ENCODE measurements around the gene PDZD8.

The PDZD8 gene

DNA sequence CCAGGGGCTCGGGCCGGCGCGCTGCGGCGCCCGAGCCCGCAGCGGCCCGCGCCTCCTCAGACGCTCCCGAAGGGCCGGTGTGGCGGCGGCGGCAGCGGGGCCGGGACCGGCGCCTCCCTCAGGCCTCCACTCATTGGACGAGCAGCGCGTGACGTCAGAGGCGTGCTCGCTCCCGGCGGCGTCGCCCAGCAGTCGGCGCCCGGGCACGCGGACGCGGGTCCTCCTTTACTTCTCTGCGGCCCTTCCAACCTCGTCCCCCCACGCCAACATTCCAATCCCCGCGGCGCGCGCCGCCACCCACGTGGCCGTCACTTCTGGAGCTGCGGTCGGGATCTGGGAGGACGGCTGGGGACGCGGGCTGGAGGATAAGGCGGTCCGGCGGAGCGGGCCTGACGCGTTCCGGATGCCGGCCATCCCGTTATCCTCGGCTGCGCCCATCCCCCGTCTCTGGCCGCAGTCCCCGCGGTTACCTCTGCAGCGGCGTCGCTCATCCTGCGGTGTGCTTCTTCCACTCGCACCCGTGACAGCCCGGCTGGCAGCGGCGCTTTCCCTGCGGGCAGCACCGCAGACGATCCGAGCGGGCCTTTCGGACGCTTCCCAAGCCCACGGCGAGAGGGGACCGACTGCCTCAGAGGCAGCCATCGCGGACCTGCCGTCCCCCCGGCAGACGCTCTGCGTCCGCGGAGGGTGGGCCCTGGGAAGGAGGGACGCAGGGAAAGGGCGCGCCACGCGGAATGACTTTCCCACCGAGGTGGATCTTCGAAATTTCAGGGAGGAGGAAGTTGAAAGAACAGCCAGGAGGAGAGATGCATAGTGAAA, at the start of gene PDZD8:
PDZD8 (minus strand) TSS at position 81 of the 819 bp plus-strand sequence. CDS start 213 bp downstream, outside the sequence.
- peak; percentile 89 for DNase-seq (ENCODE audit: low spot score)

GRCh38 chr10:117424171-117424570, 48.9 kb upstream of the PDZD8 start:
- no peak for DNase-seq (ENCODE audit: low spot score)

DNA sequence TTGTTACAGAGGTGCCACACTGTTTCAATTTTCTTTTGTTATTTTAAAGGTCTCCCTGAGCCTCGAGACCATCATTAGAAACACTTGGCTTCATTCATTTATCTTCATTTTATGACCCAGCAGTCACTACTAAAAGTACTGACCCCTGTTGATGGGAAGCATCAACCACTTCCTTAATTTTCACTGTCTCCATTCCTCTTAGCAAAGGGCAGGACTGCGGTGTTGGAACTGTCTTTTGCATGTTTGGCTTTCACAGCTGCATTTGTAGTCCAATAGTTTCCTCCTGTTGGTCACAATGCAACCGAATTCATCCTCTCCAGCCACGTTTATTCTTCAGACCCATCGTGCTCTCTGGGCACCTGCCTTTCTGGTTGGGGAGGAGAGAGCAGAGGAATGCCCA, 46.7 kb upstream of the PDZD8 start:
- DNase-seq (ENCODE audit: low spot score): no peak

DNA sequence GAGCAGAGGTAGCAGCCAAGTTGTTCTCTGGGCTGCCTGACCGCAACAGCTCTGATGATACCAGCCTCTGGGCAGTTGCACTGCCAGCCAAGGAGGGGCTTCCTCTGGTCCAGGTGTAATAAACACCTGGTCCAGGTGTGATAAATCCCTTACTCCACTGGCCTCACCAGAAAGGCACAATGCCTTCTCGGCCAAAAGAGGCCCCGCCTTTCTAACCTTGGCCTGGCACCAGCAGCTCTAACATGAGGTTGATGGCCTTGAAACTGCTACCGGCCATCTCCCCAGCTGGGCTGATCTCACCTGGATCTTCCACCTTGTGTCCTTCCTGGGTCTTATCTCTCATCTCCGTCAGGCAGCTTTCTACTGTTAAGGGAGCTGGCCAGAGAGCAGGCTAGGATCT, 45.5 kb upstream of the PDZD8 start:
- DNase-seq (ENCODE audit: low spot score): no peak

DNA sequence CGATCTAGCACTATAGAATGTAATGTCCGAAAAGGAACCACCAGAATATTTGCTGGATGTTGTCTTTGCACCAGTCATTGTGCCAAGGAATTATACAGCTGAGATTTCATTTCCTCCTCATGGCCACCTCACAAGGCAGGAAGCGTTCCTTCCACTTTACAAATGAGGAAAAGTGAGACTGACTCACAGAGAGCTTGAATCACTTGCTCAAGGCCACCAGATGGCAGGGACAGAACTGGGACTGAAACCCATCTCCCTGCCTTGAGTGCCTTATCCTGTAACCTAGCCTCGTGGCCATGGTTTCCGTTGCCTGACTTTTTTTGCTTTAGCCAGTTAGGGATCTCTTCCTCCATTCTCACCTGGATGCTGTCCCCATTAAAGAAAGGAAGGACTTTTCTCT, 44.7 kb upstream of the PDZD8 start:
- no peak for DNase-seq (ENCODE audit: low spot score)

- no peak for DNase-seq (ENCODE audit: low spot score)
These were observed 43.9 kb upstream of the PDZD8 start for GRCh38 chr10:117419159-117419558.

DNA sequence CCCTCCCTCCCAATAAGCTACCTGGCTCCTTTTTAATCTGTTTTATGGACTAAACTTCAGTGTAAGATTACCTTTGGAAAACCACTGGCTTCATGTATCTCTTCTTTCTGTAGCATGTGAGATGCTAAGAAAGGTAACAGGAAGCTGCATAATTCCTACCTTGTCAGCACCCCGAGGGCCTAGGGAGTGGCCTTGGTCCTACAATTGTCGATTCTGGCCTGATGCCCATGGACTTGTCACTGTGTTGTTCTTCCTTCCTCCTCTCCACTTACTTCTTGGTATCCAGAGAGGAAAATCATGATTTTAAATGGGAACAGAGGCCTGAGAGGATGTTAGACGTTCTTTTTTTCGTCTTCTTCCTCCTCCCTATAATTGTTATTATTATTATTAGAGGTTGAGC, 42.9 kb upstream of the PDZD8 start:
- DNase-seq (ENCODE audit: low spot score): no peak

DNA sequence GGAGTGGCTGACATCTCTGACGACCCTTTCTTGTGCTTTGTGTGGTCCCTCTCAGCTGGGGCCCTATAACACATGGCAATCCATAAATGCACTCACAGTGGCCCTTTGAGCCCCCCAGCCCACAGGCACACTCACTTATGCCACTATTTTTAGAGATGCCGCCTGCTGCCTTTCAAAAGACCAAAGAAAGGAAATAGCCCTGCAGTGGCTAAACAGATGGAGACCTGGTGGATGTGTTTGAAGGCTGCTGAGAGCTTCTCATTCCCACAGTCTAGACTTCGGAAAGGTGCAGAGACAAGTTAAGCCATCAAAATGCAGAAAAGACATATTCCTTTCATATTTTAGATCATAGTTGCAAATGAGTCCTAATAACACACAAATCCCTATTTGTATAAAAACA, 42.0 kb upstream of the PDZD8 start:
- no peak for DNase-seq (ENCODE audit: low spot score)

GRCh38 chr10:117413928-117414618, 38.8 kb upstream of the PDZD8 start:
- DNase-seq (ENCODE audit: low spot score): no peak

DNA sequence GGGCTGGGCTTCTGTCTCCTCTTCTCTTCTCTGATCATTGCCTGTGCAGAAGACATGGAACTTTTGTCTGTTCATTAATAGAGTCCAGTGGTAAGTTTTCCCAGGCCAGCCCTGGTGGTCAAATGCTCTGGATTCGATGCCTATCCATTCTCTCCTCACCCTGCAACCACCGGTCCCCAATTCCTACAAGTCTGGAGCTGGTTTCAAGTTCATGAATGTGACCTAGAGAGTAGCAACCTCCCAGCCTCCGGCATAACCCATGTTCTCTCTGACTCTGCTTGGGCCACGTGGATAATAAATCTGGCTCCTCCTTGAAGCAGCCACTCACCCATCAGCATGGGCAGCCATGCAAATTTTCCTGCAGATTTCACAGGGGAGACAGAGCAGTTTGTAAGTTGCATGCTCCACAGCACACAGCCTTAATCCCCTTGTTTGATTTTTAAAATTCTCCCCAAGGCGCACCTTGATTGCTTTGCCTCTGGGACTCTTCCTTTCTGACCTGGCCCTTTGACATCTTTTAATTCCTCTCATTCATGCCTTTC, 37.3 kb upstream of the PDZD8 start:
- no peak for DNase-seq (ENCODE audit: low spot score)

DNA sequence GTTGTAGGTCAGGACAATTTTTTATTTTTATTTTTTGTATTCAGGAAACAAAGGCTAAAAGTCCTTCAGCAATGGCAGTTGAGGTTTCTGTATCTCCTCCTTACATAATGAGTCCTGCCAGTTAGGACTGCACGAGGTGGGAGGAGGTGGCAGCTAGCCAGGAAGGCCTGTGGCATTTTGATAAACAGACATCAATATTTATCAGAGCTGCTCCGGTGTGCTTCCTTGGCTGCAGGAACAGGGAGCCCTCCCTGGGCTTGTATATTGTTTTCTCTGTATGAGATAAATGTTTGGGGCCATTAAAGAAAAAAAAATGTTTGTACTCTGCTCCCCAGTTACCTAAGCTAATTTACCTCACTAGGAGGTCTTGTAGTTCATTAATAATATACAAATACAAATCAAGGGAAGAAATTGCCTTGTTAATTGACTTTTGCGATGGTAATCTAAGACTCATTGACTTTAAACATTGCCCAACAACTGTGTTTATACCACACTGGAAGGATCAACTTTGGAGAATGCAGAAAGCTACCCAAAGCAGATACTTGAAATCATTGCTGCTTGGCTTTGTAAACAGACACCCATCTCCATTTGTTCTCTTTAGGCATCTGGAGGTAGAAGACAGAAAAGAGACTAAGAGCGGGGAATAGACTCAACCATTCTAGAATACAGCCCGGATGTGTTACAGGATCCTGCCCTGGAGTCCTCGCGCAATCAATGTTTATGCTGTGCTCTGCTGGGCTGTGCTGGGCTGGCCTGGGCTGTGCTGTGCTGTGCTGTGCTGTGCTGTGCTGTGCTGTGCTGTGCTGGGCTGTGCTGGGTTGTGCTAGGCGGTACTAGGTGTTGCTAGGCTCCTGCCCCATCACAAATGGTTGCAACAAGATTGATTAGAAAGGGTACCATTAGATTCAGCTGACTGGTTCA, 36.5 kb upstream of the PDZD8 start:
- DNase-seq (ENCODE audit: low spot score): no peak

- DNase-seq (ENCODE audit: low spot score): no peak
These were observed 35.3 kb upstream of the PDZD8 start for GRCh38 chr10:117410557-117410956.

- DNase-seq (ENCODE audit: low spot score): no peak
These were observed 34.5 kb upstream of the PDZD8 start for GRCh38 chr10:117409549-117410305.

- DNase-seq (ENCODE audit: low spot score): no peak
These were observed 33.5 kb upstream of the PDZD8 start for GRCh38 chr10:117408436-117409384.

DNA sequence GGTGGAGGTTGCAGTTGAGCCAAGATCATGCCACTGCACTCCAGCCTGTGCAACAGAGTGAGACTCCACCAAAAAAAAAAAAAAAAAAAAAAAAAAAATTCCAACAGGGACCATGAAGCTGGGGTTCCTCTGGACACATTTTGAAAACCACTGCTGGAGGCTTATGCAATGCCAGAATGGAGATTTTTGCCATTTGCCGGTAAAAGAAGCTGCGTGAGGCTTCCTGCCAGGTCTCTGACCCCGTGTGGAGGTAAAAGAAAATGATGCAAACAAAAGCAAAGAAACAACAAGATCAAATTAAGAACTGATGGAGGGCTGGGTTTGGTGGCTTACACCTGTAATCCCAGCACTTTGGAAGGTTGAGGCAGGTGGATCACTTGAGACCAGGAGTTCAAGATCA, 30.5 kb upstream of the PDZD8 start:
- DNase-seq (ENCODE audit: low spot score): no peak

DNA sequence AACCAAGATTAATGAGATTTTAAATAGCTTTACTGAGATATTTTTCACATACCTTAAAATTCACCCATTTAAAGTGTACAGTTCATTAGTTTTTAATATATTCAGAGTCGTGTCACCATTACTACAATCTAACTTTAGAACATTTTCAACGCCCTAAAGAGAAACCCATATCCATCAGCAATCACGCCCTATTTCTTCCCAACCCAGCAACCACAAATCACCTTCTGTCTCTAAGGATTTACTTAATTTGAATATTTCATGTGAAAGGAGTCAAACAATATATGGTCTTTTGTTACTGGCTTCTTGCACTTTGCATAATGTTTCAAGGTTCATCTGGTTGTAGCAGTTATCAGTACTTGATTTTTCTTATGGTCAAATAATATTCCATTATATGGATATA, 25.1 kb upstream of the PDZD8 start:
- no peak for DNase-seq (ENCODE audit: low spot score)

GRCh38 chr10:117399341-117400196, 24.3 kb upstream of the PDZD8 start:
- DNase-seq (ENCODE audit: low spot score): no peak

- DNase-seq (ENCODE audit: low spot score): no peak
These were observed 22.8 kb upstream of the PDZD8 start for GRCh38 chr10:117398029-117398428.

Data from HuH-7 (cell line).